GM23248 (cell line): ENCODE measurements around the gene B4GALT6.

Experiments
- EZH2 ChIP-seq: fragments of 200-600 bp; sonication (generic); IDR thresholded peaks from 2 replicates; pipeline ENCODE4 v1.6.1; 2018; ENCODE audit warnings: antibody characterized with exemption, mild to moderate bottlenecking; ENCODE audit not compliant: insufficient read depth, poor library complexity, severe bottlenecking
- EZH2phosphoT487 ChIP-seq: fragments of 200-600 bp; sonication (generic); IDR thresholded peaks from 2 replicates; pipeline ENCODE4 v1.6.1; 2018; ENCODE audit warnings: antibody characterized with exemption, moderate library complexity, mild to moderate bottlenecking, low read depth; ENCODE audit not compliant: insufficient read depth

DNA sequence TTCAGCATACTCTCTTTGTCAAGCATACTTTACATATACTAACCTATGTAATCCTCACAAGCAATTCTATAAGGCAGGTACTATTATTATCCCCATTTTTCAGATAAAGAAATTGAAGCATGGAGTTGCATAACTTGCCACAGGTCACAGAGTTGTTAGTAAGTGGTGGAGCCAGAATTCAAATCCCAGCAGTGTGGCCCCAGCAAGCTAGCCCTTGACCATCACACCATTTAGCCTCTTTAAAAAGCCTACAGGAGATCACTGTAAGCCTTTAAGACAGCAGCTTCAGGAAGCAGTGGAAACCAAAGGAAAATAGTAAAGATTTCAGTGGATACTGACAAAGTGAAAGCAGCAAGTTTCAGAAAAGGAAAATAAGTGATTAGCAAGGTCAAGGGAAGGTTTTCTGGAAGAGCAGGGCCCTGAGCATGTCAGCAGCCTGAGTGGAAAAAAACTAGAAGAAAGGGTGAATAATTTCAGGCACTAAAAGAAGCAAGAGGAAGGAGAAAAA is 11.7 kb downstream of the B4GALT6 start:
- TF ChIP-seq EZH2 (no peak), EZH2phosphoT487 (no peak)
